ENCODE measurements around the gene IRF2BP1. TPM values are rescaled to one million over a fixed set of nuclear protein-coding genes. Genes with fewer than 3 reads are reported as not detected.
"Not testable (repeated sequence)": the region's sequence is repeated elsewhere in the genome, so short reads cannot be mapped to it uniquely, and the experiment has no call there.

IRF2BP1 gene
- total RNA-seq, 1 donor from 2014 or later = 14.5 TPM

GRCh38 chr19:45881082-45881908 lies 4.6 kb downstream of the IRF2BP1 start:
- DNase-seq = no peak

GRCh38 chr19:45879971-45880370 lies 6.0 kb downstream of the IRF2BP1 start:
- no peak for DNase-seq

GRCh38 chr19:45879055-45879454 lies 6.9 kb downstream of the IRF2BP1 start:
- DNase-seq = no peak

- DNase-seq = no peak
These were observed 7.7 kb downstream of the IRF2BP1 start for GRCh38 chr19:45878043-45878794.

GRCh38 chr19:45876411-45877197 lies 9.3 kb downstream of the IRF2BP1 start:
- DNase-seq = no peak

- no peak for DNase-seq
These were observed 9.9 kb downstream of the IRF2BP1 start for GRCh38 chr19:45876161-45876410.

GRCh38 chr19:45874620-45874966 lies 11.3 kb downstream of the IRF2BP1 start:
- DNase-seq = no peak

GRCh38 chr19:45873219-45873772 lies 12.6 kb downstream of the IRF2BP1 start:
- DNase-seq = no peak

- DNase-seq = no peak
These were observed 13.6 kb downstream of the IRF2BP1 start for GRCh38 chr19:45872095-45872919.

- DNase-seq = no peak
These were observed 15.1 kb downstream of the IRF2BP1 start for GRCh38 chr19:45870798-45871197.

- not testable (repeated sequence) for DNase-seq
These were observed 18.7 kb downstream of the IRF2BP1 start for GRCh38 chr19:45867241-45867640.

- DNase-seq = no peak
These were observed 19.4 kb downstream of the IRF2BP1 start for GRCh38 chr19:45866400-45867176.

GRCh38 chr19:45865269-45865948 lies 20.5 kb downstream of the IRF2BP1 start:
- DNase-seq = no peak

GRCh38 chr19:45864629-45865082 lies 21.3 kb downstream of the IRF2BP1 start:
- no peak for DNase-seq

GRCh38 chr19:45863840-45864628 lies 21.9 kb downstream of the IRF2BP1 start, which contains the start of gene FOXA3:
Gene FOXA3, plus strand, starts transcription at chr19:45864326. Its CDS starts 131 bp downstream, at chr19:45864457.
- DNase-seq = no peak

GRCh38 chr19:45863335-45863839 lies 22.6 kb downstream of the IRF2BP1 start:
- DNase-seq = no peak

GRCh38 chr19:45862564-45863334 lies 23.2 kb downstream of the IRF2BP1 start, which contains the start of gene SYMPK:
Gene SYMPK, minus strand, starts transcription at chr19:45863147. Its CDS starts 8,652 bp downstream, at chr19:45854495.
- DNase-seq = peak; percentile 98

GRCh38 chr19:45862271-45862563 lies 23.7 kb downstream of the IRF2BP1 start:
- DNase-seq = no peak
